Natural killer cell treated with Interleukin-12 subunit alpha and Interleukin-12 subunit beta and Interleukin-15 and Interleukin-18, amount 100 ng/mL, for 72 hours (primary cell): Measurements from ENCODE around the gene CCDC154. TPM values are rescaled to one million over a fixed set of nuclear protein-coding genes. Genes with fewer than 3 reads are reported as not detected.

Experiments used
- ATAC-seq, 2 donors: fragments of 150-1000 bp; cut with Tn5 transposase in 1 of 2; sonication (Bioruptor Pico), chemical (Tn5 transposase) in 1 of 2; 2 replicates each; pipeline ENCODE4 v1.10.0; 2021
- DNase-seq: peaks from one replicate; pipeline ENCODE4 v3.0.0; 2022; ENCODE audit warnings: low spot score
- H3K27ac Mint-ChIP-seq, 2 donors: 1 replicate in 1 of 2; 2 replicates in 1 of 2; pipeline ENCODE4 v1.8.0; 2022; ENCODE audit warnings: mixed read lengths in 2 of 2, mild to moderate bottlenecking in 1 of 2, moderate library complexity in 1 of 2
- H3K27me3 Mint-ChIP-seq, 2 donors: 1 replicate in 1 of 2; 2 replicates in 1 of 2; pipeline ENCODE4 v1.8.0; 2022; ENCODE audit warnings: mixed read lengths in 2 of 2
- H3K36me3 Mint-ChIP-seq: one replicate; pipeline ENCODE4 v1.8.0; 2022; ENCODE audit warnings: mixed read lengths
- H3K4me1 Mint-ChIP-seq, 2 donors: 1 replicate in 1 of 2; 2 replicates in 1 of 2; pipeline ENCODE4 v1.8.0; 2022; ENCODE audit warnings: low read depth in 2 of 2, mixed read lengths in 2 of 2, mild to moderate bottlenecking in 1 of 2
- H3K4me3 Mint-ChIP-seq: one replicate; pipeline ENCODE4 v1.8.0; 2022; ENCODE audit warnings: mixed read lengths
- H3K9me3 Mint-ChIP-seq: 2 replicates; pipeline ENCODE4 v1.8.0; 2022; ENCODE audit warnings: mixed read lengths
- total RNA-seq, 2 donors: library from RNA; stranded (reverse); gene quantifications; one replicate each; pipeline ENCODE4 v1.2.3, GENCODE V29; 2022

CCDC154 gene
- total RNA-seq, 2 donors from 2014 or later: 0.38 to 3.6 TPM

- H3K27me3 Mint-ChIP-seq: no peaks in the 10 kb centered on the region
- H3K27ac Mint-ChIP-seq: peak overlapping the region in 1 of 2 donors; percentile 74
- peaks cover 0 to 8% of the 10 kb centered on the region in 2 donors for H3K4me1 Mint-ChIP-seq
- no peak overlapping the region for H3K4me3 Mint-ChIP-seq
- DNase-seq (no peak), ATAC-seq (no peak)
- H3K36me3 Mint-ChIP-seq: no peaks in the 10 kb centered on the region
- H3K9me3 Mint-ChIP-seq: no peaks in the 10 kb centered on the region
Measured at GRCh38 chr16:1466968-1467521, 22.7 kb upstream of the CCDC154 start.

- ATAC-seq (no peak), DNase-seq (no peak)
- no peaks in the 10 kb centered on the region for H3K36me3 Mint-ChIP-seq
- H3K4me1 Mint-ChIP-seq: peaks cover 0 to 8% of the 10 kb centered on the region in 2 donors
- no peak overlapping the region for H3K27ac Mint-ChIP-seq
- H3K4me3 Mint-ChIP-seq: no peak overlapping the region
- no peaks in the 10 kb centered on the region for H3K27me3 Mint-ChIP-seq
- H3K9me3 Mint-ChIP-seq: no peaks in the 10 kb centered on the region
Measured at GRCh38 chr16:1466054-1466453, 21.7 kb upstream of the CCDC154 start.

- Mint-ChIP-seq H3K27ac (no peak overlapping the region), H3K9me3 (no peaks in the 10 kb centered on the region), H3K4me3 (no peak overlapping the region), H3K4me1 (peaks cover 0 to 8% of the 10 kb centered on the region in 2 donors), H3K27me3 (no peaks in the 10 kb centered on the region), H3K36me3 (no peaks in the 10 kb centered on the region)
- ATAC-seq (peak in 1 of 2 donors; percentile 9), DNase-seq (no peak)
Measured at GRCh38 chr16:1465567-1465915, 21.2 kb upstream of the CCDC154 start.

GRCh38 chr16:1464894-1465566 is 20.7 kb upstream of the CCDC154 start:
- H3K9me3 Mint-ChIP-seq: no peaks in the 10 kb centered on the region
- H3K27ac Mint-ChIP-seq: no peak overlapping the region
- no peaks in the 10 kb centered on the region for H3K27me3 Mint-ChIP-seq
- DNase-seq (no peak), ATAC-seq (no peak)
- no peak overlapping the region for H3K4me3 Mint-ChIP-seq
- H3K36me3 Mint-ChIP-seq: no peaks in the 10 kb centered on the region
- peaks cover 0 to 5% of the 10 kb centered on the region in 2 donors for H3K4me1 Mint-ChIP-seq

GRCh38 chr16:1464196-1464893 is 20.0 kb upstream of the CCDC154 start:
- no peaks in the 10 kb centered on the region for H3K4me1 Mint-ChIP-seq
- DNase-seq (no peak), ATAC-seq (no peak)
- H3K36me3 Mint-ChIP-seq: no peaks in the 10 kb centered on the region
- no peaks in the 10 kb centered on the region for H3K9me3 Mint-ChIP-seq
- no peaks in the 10 kb centered on the region for H3K27me3 Mint-ChIP-seq
- no peak overlapping the region for H3K4me3 Mint-ChIP-seq
- H3K27ac Mint-ChIP-seq: no peak overlapping the region

GRCh38 chr16:1461146-1461545 is 16.8 kb upstream of the CCDC154 start:
- H3K4me1 Mint-ChIP-seq: peaks cover 0 to 7% of the 10 kb centered on the region in 2 donors
- DNase-seq (no peak), ATAC-seq (no peak)
- no peak overlapping the region for H3K4me3 Mint-ChIP-seq
- no peaks in the 10 kb centered on the region for H3K27me3 Mint-ChIP-seq
- no peak overlapping the region for H3K27ac Mint-ChIP-seq
- H3K36me3 Mint-ChIP-seq: no peaks in the 10 kb centered on the region
- no peaks in the 10 kb centered on the region for H3K9me3 Mint-ChIP-seq

GRCh38 chr16:1460602-1461138 is 16.3 kb upstream of the CCDC154 start:
- Mint-ChIP-seq H3K4me3 (no peak overlapping the region), H3K36me3 (no peaks in the 10 kb centered on the region), H3K27me3 (no peaks in the 10 kb centered on the region), H3K4me1 (peaks cover 0 to 7% of the 10 kb centered on the region in 2 donors), H3K9me3 (no peaks in the 10 kb centered on the region), H3K27ac (no peak overlapping the region)
- DNase-seq (no peak), ATAC-seq (no peak)

GRCh38 chr16:1459967-1460366 is 15.6 kb upstream of the CCDC154 start:
- no peak for ATAC-seq
- no peaks in the 10 kb centered on the region for H3K27me3 Mint-ChIP-seq
- H3K4me1 Mint-ChIP-seq: peaks cover 0 to 7% of the 10 kb centered on the region in 2 donors
- no peak overlapping the region for H3K27ac Mint-ChIP-seq
- no peak overlapping the region for H3K4me3 Mint-ChIP-seq
- no peaks in the 10 kb centered on the region for H3K36me3 Mint-ChIP-seq
- no peaks in the 10 kb centered on the region for H3K9me3 Mint-ChIP-seq
- DNase-seq: no peak

GRCh38 chr16:1458977-1459341 is 14.6 kb upstream of the CCDC154 start:
- H3K4me1 Mint-ChIP-seq: peaks cover 0 to 7% of the 10 kb centered on the region in 2 donors
- H3K27me3 Mint-ChIP-seq: no peaks in the 10 kb centered on the region
- DNase-seq: no peak
- no peaks in the 10 kb centered on the region for H3K9me3 Mint-ChIP-seq
- peak overlapping the region; percentile 27 for H3K4me3 Mint-ChIP-seq
- no peak for ATAC-seq
- no peaks in the 10 kb centered on the region for H3K36me3 Mint-ChIP-seq
- peak overlapping the region in 1 of 2 donors; percentile 36 for H3K27ac Mint-ChIP-seq

- Mint-ChIP-seq H3K4me3 (peak overlapping the region; percentile 27), H3K4me1 (peaks cover 0 to 7% of the 10 kb centered on the region in 2 donors), H3K9me3 (no peaks in the 10 kb centered on the region), H3K36me3 (no peaks in the 10 kb centered on the region), H3K27ac (peak overlapping the region in 1 of 2 donors; percentile 36), H3K27me3 (no peaks in the 10 kb centered on the region)
- DNase-seq: no peak
- ATAC-seq: peak; percentile 85 to 86
Measured at GRCh38 chr16:1458336-1458976, 14.1 kb upstream of the CCDC154 start.

- Mint-ChIP-seq H3K4me1 (peaks cover 0 to 7% of the 10 kb centered on the region in 2 donors), H3K36me3 (no peaks in the 10 kb centered on the region), H3K9me3 (no peaks in the 10 kb centered on the region), H3K27ac (no peak overlapping the region), H3K27me3 (no peaks in the 10 kb centered on the region), H3K4me3 (no peak overlapping the region)
- ATAC-seq: no peak
- DNase-seq: peak; percentile 50
Measured at GRCh38 chr16:1457489-1458245, 13.3 kb upstream of the CCDC154 start.

- H3K27me3 Mint-ChIP-seq: no peaks in the 10 kb centered on the region
- no peak for ATAC-seq
- no peaks in the 10 kb centered on the region for H3K9me3 Mint-ChIP-seq
- DNase-seq: peak; percentile 54
- H3K4me3 Mint-ChIP-seq: no peak overlapping the region
- H3K4me1 Mint-ChIP-seq: peaks cover 0 to 7% of the 10 kb centered on the region in 2 donors
- H3K36me3 Mint-ChIP-seq: no peaks in the 10 kb centered on the region
- H3K27ac Mint-ChIP-seq: no peak overlapping the region
Measured at GRCh38 chr16:1456951-1457350, 12.6 kb upstream of the CCDC154 start.
